PFSK-1 (cell line): Measurements from ENCODE around the gene RPGRIP1L.

Experiments used
- POLR2AphosphoS5 ChIP-seq: IDR thresholded peaks from 2 replicates; pipeline ENCODE4 v1.6.1; 2012; ENCODE audit warnings: low read depth, mild to moderate bottlenecking, control low read depth, low read length, moderate library complexity
- TF ChIP-seq, protein P1 (sequence below), 2 experiments: IDR thresholded peaks; 2 replicates each; pipeline versions ENCODE4 v1.6.1 to v1.8.0; 2011 to 2012; ENCODE audit warnings: low read depth in 2 of 2, low read length in 2 of 2, control low read depth in 1 of 2, inconsistent platforms in 1 of 2, mild to moderate bottlenecking in 1 of 2, moderate library complexity in 1 of 2; ENCODE audit not compliant: insufficient read depth in 1 of 2

DNA sequence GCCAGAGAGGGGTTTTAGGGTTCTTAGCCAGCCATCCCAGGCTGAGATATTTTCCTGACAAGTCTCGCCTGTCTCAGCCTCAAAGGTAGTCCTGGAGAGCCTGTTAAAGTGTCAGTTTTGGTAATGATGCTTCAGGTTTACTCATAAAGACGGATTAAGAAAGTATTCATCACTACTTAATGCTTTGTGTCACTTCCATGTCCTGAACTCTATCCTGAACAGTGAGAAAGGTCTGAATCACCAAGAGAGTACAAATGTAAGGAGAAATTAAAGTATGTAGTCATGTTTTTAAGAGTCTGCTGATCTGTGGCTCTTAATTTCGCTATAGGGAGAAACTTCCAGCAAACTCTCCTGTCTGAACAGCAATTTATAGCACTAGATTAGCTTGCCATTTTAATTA, 14.0 kb downstream of the RPGRIP1L start:
- TF ChIP-seq POLR2AphosphoS5: no peak
- TF ChIP-seq, protein P1, sequence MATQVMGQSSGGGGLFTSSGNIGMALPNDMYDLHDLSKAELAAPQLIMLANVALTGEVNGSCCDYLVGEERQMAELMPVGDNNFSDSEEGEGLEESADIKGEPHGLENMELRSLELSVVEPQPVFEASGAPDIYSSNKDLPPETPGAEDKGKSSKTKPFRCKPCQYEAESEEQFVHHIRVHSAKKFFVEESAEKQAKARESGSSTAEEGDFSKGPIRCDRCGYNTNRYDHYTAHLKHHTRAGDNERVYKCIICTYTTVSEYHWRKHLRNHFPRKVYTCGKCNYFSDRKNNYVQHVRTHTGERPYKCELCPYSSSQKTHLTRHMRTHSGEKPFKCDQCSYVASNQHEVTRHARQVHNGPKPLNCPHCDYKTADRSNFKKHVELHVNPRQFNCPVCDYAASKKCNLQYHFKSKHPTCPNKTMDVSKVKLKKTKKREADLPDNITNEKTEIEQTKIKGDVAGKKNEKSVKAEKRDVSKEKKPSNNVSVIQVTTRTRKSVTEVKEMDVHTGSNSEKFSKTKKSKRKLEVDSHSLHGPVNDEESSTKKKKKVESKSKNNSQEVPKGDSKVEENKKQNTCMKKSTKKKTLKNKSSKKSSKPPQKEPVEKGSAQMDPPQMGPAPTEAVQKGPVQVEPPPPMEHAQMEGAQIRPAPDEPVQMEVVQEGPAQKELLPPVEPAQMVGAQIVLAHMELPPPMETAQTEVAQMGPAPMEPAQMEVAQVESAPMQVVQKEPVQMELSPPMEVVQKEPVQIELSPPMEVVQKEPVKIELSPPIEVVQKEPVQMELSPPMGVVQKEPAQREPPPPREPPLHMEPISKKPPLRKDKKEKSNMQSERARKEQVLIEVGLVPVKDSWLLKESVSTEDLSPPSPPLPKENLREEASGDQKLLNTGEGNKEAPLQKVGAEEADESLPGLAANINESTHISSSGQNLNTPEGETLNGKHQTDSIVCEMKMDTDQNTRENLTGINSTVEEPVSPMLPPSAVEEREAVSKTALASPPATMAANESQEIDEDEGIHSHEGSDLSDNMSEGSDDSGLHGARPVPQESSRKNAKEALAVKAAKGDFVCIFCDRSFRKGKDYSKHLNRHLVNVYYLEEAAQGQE (IDR thresholded peaks at IDR 0.05; ENCODE audit: insufficient read depth in 1 of 2, low read depth in 2 of 2, low read length in 2 of 2): no peak
